Mucosa of descending colon (tissue), 3 donors: Measurements from ENCODE around the gene PEX14. TPM values are rescaled to one million over a fixed set of nuclear protein-coding genes. Genes with fewer than 3 reads are reported as not detected.

Experiments
- ATAC-seq: fragments of 200-7000 bp; cut with Tn5 transposase; one replicate; pipeline ENCODE4 v1.9.1; 2020; ENCODE audit warnings: mild to moderate bottlenecking, moderate library complexity
- DNase-seq, 3 donors: peaks; one replicate each; pipeline ENCODE4 v3.0.0-alpha.2; 2020
- H3K36me3 ChIP-seq: fragments of 200-600 bp; one replicate; pipeline ENCODE4 v1.8.0; 2021; ENCODE audit warnings: low read depth, mild to moderate bottlenecking
- H3K4me1 ChIP-seq: fragments of 200-600 bp; one replicate; pipeline ENCODE4 v1.8.0; 2021; ENCODE audit warnings: low read depth, mild to moderate bottlenecking
- H3K4me3 ChIP-seq: fragments of 200-600 bp; one replicate; pipeline ENCODE4 v1.8.0; 2021; ENCODE audit warnings: mild to moderate bottlenecking
- H3K9me3 ChIP-seq: fragments of 200-600 bp; one replicate; pipeline ENCODE4 v1.8.0; 2021; ENCODE audit warnings: mild to moderate bottlenecking
- CTCF ChIP-seq: fragments of 200-600 bp; IDR thresholded peaks from one replicate; pipeline ENCODE4 v1.8.0; 2022; ENCODE audit warnings: antibody characterized with exemption, mild to moderate bottlenecking
- intact Hi-C, 2 donors: fragments of 100-400 bp; cut with DNase I in 1 of 2; cut with micrococcal nuclease in 1 of 2; formaldehyde crosslinking; loops; one replicate each; pipeline versions ENCODE4 v1.11.0 to v1.11.1; 2022; cut with DNase I, micrococcal nuclease
- total RNA-seq, 3 donors: library from RNA; stranded (reverse); fragmentation: NEBNext Ultra II Directional in 2 of 3; extraction: Animal tissue kit (Norgen Biotek cat#: 25700) in 2 of 3; gene quantifications; one replicate each; pipeline versions ENCODE4 v1.2.1 to v1.2.4, GENCODE V29; 2021 to 2023
- donor health status: DM: no; HTN: no; CAD: no; lungs with moderate emphysema.
- donor health status: DM: no; HTN: no; CAD: no.
- donor health status: DM: no; HTN: yes; CAD: no.

The PEX14 gene
- total RNA-seq, 3 donors from 2014 or later: 18.9 to 23.8 (median 21.3) TPM

DNA sequence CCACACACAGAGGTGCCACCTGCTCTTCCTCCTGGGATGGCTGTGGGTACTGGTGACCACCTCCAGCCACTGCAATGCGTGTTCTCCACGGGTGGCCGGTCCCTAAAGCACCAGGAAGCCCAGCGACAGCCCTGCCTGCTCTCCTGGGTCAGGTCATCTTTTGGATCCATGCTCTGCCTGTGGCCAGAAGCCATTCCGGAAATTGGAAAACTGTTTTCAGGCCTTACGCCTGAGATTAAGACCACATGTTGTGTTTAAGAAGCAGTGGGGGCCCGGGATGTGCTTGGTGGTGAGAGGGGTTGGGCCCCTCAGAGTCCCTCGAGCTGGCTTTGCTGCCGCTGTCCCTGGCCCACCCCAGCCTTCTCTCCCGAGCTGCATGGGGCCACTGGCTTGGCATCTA, 150.8 kb downstream of the PEX14 start:
- Histone ChIP-seq H3K4me1 (no peaks in the 10 kb centered on the region), H3K36me3 (no peaks in the 10 kb centered on the region), H3K4me3 (no peak overlapping the region), H3K9me3 (no peaks in the 10 kb centered on the region)
- intact Hi-C loops: no loop called here
- no peak for TF ChIP-seq CTCF
- ATAC-seq (no peak), DNase-seq (no peak)

DNA sequence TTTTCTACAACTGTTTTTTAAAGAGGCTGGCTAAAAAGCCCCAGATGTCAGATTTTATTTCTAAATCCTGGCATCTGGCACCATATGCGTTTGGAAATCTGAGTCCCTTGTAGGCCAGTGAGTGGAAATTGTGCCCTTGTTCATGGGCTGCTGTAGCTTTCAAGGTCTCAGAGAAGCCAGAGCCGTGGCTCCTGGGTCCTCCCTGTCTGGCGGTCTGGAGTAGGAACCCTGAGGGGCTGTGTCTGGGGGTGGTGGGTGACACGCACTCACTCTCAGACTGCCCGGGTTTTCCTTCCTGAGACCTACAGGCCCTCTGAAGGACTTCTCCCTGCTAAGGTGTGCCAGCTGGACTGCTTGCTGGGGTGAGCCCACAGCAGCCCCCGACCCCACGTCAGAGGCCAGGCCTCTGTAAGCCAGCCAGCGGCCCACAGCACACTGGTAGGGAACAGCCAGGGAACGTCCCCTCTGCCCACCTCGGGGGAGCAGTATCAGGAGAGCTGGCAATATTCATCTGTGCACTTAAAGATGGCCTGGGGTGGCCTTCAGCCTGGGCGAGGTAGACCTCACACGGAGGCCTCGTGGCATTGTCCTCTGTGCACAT, 151.5 kb downstream of the PEX14 start:
- H3K9me3 ChIP-seq: no peaks in the 10 kb centered on the region
- DNase-seq (no peak), ATAC-seq (no peak)
- no peak for TF ChIP-seq CTCF
- no peaks in the 10 kb centered on the region for H3K4me1 ChIP-seq
- no peaks in the 10 kb centered on the region for H3K36me3 ChIP-seq
- intact Hi-C loops: no loop called here
- no peak overlapping the region for H3K4me3 ChIP-seq

DNA sequence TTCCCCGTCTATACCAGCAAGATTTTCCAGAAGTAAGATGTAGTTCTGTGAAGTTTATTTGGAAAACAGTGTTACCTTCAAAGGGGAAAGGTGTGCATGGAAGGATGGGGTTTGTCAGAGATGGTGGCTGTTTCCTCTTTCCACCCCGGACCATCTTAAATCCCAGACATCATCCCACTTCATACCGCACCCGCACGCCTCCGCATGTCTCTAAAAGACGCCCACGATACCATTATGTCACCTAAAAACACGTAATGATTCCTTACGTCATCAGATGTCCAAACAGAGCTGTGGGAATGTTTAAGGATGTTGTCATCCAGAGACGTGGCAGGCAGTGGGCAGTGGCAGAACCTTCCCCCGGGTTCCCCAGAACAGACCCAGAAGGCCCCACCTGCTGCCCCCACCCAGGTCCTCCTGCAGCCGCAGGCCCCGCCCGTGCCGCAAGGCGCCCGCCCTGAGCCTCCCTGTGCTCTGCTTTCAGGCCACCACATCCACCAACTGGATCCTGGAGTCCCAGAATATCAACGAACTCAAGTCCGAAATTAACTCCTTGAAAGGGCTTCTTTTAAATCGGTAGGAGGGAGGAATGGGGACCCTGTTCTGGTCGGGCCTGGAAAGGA, 152.2 kb downstream of the PEX14 start:
- no peaks in the 10 kb centered on the region for H3K36me3 ChIP-seq
- DNase-seq: no peak
- intact Hi-C loops: no loop called here

DNA sequence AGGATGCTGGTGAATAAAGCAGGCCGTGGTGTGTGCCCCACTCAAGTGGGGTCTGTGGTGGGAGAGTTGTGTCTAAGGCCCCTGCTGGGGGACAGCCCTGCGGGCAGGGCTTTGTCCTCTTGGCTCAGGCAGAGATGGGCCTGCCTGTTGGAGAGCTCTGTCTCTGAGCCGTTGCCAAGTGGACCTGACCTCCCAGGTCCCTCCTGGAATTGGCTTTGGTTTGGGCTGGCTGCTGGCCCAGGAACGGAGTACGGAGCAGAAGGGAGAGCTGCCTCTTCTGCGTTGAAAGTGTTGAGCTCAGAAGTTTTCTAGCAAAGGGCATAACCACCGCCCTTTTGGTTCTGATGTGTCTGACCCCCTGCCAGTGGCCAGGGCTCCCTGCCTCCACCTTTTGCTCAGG, 153.9 kb downstream of the PEX14 start:
- H3K36me3 ChIP-seq: no peaks in the 10 kb centered on the region
- DNase-seq: no peak

More for the DNA sequence above, 152.2 kb downstream of the PEX14 start:
- H3K9me3 ChIP-seq: no peaks in the 10 kb centered on the region
- no peak for ATAC-seq
- H3K4me1 ChIP-seq: no peaks in the 10 kb centered on the region
- no peak overlapping the region for H3K4me3 ChIP-seq
- TF ChIP-seq CTCF: no peak

GRCh38 chr1:10629091-10629815, 154.5 kb downstream of the PEX14 start:
- DNase-seq (no peak), ATAC-seq (no peak)
- intact Hi-C loops: no loop called here
- H3K4me3 ChIP-seq: no peak overlapping the region
- TF ChIP-seq CTCF: no peak
- H3K36me3 ChIP-seq: no peaks in the 10 kb centered on the region
- no peaks in the 10 kb centered on the region for H3K4me1 ChIP-seq
- H3K9me3 ChIP-seq: no peaks in the 10 kb centered on the region

More for the DNA sequence above, 153.9 kb downstream of the PEX14 start:
- no peak for ATAC-seq
- H3K4me3 ChIP-seq: no peak overlapping the region
- intact Hi-C loops: no loop called here
- H3K4me1 ChIP-seq: no peaks in the 10 kb centered on the region
- TF ChIP-seq CTCF: no peak
- no peaks in the 10 kb centered on the region for H3K9me3 ChIP-seq
